ENCODE measurements around the gene NIM1K.
"Not testable (repeated sequence)": the region's sequence is repeated elsewhere in the genome, so short reads cannot be mapped to it uniquely, and the experiment has no call there.

Gene NIM1K

GRCh38 chr5:43316421-43316820, 124.4 kb downstream of the NIM1K start:
- no peak for DNase-seq

GRCh38 chr5:43320846-43321245, 128.8 kb downstream of the NIM1K start:
- no peak for DNase-seq

GRCh38 chr5:43323488-43323887, 131.5 kb downstream of the NIM1K start:
- DNase-seq: not testable (repeated sequence)

GRCh38 chr5:43325624-43326023, 133.6 kb downstream of the NIM1K start:
- DNase-seq: not testable (repeated sequence)
